HG03575 (cell line): ENCODE results near the gene ERC2.

Experiments
- ATAC-seq: cut with Tn5 transposase; IDR thresholded peaks from one replicate; pipeline ENCODE4 v1.9.1; 2021; ENCODE audit not compliant: unreplicated experiment, insufficient number of reproducible peaks, low FRiP score; ENCODE audit errors: extremely low read depth

ERC2 gene

DNA sequence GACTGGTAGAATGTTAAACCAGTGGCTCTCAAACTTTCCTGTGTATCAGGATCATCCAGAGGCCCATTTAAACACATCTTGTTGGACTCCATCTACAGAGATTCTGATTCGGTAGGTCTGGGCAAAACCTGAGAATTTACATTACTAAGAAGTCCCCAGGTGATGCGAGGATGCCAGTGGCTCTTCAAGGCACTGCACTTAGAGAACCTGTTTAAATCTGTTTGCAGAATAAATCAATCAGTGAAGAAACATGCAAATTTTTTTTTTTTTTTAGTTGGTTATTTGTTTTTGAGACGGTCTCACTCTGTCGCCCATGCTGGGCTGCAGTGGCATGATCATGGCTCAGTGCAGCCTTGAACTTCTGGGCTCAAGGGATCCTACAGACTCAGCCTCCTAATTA lies 863.4 kb downstream of the ERC2 start:
- ATAC-seq: no peak

DNA sequence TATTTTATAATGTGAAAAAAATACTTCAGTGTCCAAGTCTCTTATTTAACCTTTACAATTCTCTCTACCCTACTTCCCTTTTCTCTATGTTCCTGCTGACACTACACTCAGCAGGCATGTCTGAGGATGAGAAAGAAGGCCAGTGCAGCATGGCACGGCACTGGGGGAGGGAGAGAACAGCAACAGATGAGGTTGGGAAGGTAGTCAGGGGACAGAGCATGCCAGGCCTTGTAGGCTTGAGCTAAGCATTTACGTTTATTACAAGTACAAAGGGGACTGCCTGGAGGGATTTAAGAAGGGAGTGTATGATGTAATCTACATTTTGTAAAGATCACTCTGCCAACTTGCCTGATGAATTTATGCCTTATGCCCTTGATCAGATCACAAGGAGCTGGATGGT lies 863.9 kb downstream of the ERC2 start:
- no peak for ATAC-seq

DNA sequence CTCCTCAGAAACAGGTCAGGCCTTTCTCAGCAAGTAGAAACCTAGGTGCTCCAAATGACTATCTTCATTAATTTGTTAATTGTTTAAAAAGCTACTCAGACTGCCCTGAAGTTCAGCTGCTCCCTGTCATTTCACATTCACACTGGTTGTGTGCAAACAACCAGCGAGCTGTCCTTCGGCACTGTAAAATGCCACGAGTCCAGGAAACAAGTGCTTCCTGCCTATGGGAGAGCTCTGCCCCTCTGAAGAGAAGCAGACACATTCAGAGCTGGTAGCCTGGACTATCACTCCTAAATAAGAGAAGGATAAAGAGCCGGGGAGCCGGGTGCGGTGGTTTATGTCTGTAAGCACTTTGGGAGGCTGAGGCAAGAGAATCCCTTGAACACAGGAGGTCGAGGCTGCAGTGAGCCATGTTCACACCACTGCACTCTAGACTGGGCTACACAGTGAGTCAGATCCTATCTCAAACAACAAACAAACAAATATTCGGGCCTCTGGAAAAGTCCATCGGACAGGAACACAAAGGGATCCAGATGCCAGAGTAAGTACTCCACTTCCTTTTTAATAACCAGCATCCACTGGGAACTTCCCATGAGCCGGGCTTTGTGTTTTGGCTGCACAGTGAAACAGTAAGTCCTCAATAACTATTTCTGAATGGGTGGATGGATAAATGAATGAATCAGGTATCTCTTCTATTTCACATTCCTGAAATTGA lies 866.7 kb downstream of the ERC2 start:
- ATAC-seq: no peak

DNA sequence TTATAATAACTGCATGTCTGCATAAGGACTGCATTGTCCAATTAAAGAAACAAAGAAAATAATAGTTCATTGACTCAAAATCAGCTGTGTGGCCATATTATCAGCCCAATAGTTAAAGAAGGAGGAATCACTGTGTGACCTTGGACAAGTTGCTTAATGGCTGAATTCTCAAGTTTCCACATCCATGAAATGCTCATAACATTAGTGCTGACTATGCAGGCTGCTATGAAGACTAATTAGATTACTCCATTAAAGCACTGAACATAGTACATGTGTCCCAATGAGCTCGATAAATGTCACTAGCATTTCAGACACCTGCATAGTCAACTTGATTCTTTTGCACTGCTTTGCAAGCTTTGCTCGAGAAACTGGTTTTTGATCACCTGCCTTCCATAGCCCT lies 870.0 kb downstream of the ERC2 start:
- ATAC-seq: no peak

DNA sequence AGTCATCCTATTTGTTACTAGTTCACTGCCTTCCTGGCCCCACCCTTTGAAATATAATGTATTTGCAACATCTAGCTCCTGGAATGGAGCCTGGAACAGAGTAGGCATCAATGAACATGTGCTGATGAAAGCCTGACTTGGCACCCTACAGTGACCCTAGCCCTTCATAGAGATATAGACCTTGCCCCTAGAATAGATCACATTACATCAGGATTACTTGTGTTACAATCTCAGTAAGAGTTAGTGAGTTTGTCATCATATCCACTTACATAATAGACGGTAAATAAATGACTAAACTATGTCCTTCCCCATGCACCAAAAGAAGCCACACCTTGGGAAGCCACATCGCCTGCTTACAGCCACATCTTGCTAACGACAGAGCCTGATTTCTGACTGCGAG lies 870.6 kb downstream of the ERC2 start:
- no peak for ATAC-seq

DNA sequence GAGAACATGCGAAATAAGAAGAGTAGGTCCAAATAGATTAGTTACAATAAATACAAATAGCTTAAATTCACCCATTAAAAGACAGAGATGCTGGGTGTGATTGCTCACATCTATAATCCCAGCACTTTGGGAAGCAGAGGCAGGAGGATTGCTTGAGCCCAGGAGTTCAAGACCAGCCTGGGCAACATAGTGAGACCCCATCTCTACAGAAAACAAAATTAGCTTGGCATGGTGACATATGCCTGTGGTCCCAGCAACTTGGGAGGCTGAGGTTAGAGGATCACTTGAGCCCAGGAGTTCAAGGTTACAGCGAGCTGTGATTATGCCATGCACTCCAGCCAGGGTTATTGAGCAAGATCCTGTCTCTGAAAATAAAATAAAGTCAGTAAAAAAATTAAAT lies 872.1 kb downstream of the ERC2 start:
- ATAC-seq: no peak

DNA sequence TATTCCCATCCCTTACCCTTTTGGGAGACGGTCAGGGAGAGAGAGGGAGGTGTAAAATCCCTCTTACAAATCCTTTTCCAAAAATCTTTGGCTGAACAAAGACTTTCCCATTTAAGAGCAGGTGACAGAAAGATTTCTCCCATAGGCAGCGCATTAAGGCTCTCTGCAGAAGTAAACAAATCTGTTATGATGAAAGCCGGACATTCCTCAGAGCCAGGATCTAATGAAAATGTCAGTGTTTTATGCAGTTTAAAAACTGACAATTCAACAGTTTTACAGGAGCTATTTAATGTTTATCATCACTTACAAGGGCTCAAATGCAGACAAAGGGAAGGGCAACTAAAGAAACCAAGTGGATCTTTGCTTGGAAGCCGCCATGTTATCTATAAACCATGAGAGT lies 872.8 kb downstream of the ERC2 start:
- no peak for ATAC-seq

DNA sequence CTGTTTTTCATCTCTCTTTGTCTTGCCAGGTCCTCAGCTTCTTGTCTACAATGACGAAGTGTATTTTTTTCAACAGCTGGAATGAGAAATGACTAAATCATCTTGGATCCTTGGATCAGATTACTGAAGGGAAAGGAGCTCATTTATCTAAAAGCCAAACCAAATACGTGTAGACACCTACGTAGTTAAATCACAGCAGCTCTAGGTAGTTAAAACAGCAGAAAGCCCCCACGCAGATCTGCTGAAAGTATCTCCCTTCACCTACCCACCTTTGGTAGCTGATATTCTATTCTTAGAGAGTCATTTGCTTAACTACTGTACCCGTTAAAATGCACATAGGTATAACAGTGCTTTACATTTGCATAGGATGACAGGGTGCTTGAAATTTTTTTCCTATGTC lies 875.7 kb downstream of the ERC2 start:
- no peak for ATAC-seq

DNA sequence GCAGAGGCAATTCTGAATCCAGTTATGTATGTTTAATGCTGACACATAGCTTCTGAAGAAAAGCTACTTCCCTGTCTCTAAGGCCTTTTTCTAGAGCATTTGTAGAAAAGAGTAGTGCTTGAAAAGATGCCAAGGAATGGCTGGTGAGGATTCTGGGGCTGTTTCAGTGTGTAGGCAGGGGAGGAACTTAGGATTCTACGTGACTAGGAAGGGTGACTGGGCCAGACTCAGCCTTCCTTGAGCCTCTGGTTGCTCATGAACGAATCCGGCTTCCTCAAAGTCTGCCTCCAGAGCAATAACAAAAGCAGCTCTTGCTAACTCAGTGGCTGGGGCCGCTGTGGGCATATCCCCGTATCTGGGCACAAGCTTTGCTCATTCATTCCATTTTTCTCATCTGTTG lies 876.4 kb downstream of the ERC2 start:
- ATAC-seq: no peak

DNA sequence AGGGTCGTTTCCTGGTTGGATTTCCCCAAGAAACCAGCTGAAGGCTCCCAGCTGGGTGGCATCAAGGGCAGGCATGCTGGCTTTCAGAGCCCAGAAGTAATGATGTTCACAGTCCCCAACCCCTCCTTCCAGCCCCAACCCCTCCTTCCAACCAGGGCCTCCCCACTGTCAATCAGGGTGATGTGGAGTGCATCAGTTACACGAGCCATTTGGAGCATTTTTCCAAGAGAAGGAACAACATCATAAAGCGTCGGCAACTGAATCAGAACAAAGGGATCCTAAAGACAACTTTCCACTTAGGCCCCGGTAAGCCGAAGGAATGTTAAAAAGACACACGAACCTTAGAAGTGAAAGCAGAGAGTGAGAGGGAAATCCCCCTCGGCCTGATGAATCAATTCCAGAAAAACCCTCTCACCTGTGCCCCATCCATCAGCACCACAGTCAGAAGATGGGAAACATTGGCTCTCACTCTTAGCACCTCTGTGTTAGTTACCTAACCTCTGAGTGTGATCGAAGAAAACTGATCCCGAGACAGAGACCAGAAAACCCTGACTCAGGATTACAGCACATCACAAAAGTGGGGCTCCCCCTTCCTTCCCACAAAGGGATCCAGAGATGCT lies 880.0 kb downstream of the ERC2 start:
- no peak for ATAC-seq

DNA sequence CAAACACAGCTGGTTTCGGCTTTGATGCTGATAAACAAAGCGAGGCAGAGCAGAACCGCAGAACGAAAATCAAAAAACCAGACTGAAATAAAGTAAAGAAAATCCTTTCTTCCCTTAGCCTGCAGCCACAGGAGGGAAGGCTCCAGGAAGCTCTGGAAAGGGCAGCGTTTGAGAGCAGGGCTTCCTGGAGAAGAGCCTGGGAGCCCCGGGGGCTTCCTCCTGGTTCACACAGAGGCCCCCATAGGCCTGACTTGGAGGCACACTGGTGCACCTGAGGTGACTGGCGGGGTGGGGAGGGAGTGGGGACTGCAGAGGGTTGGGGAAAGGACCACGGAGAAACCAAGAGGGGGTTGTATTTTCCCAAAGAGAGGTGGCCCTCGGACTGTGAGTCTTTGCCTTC lies 882.4 kb downstream of the ERC2 start:
- no peak for ATAC-seq

DNA sequence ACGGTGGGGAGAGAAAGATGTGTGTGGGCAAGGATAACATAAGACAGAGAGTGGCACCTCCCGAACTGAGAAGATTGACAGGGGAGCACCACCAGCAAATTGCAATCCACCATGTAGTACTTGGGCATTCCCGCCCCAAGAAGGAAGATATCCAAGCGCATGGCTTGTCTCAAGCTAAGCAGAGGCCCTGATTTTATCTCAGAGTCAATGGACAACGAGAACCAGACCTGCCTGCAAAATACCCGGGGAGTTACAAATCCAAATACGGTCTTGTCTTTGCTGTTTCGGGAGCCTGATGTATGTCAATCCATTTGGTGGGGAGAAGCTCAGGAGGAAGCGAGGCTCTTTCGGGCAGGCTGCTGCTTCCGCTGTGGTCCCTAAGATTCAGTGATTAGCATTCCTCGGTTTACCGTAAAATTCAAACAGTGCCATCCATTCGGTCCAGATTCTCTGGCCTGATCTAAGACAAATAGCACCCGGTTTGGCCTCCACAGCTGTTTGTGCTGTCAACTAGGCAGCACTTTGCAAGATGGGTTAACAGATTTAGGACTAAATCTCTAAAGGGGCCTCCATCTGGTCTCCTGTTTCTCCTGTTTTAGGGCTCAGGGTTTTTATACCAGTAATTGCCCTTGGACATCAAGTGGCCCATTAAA lies 883.4 kb downstream of the ERC2 start:
- no peak for ATAC-seq

DNA sequence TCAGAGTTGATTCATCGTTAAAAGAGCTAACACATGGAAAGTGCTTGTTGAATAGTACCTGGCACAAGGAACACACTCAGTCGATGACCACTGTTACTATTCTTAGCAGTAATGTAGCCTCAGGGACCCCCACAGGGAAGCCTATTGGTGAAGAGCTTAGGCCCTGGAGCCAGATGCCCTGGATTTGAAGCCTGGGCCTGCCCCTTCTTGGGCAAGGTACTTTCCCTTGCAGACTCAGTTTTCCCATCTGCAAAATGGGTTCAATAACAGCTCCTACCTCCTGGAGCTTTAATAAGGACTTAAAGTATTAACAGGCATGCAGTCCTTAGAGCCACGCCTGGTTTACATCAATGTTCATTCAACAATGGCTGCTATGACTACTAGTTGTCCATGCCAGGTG lies 884.2 kb downstream of the ERC2 start:
- no peak for ATAC-seq

DNA sequence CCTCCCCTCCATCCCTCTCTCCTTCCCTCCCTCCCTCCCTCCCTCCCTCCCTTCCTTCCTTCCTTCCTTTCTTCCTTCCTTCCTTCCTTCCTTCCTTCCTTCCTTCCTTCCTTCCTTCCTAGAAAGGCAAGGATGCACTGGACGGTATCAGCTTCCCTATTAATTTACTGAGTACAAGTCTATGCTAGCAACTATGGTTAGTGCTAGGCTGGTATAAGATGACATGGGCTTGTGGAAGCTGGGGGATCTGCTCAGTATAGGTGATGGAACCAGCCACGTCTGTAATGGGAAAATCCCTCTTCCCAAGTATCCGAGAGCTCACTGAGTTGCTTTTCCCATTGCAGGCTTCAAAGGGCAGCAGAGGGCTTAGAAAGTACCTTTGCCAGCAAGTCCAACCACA lies 884.8 kb downstream of the ERC2 start:
- no peak for ATAC-seq

DNA sequence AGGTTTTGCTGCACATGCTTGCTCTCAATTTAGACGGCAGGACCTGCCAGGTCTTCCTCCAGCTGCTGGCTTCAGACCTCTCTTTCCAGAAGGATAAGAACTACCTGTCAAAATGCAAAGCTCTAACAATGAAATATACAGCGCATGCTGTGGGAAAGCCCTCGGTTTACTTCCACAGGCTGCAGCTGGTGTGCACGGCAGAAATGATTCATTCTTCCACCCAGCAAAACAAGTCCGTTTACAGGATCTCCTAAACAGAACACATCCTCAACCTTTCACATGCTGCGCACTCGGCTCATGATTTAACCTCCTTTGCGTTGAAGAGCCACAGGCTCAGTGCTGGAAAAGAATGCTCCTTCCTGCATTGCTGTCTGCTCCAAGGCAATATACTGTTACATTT lies 888.8 kb downstream of the ERC2 start:
- no peak for ATAC-seq

DNA sequence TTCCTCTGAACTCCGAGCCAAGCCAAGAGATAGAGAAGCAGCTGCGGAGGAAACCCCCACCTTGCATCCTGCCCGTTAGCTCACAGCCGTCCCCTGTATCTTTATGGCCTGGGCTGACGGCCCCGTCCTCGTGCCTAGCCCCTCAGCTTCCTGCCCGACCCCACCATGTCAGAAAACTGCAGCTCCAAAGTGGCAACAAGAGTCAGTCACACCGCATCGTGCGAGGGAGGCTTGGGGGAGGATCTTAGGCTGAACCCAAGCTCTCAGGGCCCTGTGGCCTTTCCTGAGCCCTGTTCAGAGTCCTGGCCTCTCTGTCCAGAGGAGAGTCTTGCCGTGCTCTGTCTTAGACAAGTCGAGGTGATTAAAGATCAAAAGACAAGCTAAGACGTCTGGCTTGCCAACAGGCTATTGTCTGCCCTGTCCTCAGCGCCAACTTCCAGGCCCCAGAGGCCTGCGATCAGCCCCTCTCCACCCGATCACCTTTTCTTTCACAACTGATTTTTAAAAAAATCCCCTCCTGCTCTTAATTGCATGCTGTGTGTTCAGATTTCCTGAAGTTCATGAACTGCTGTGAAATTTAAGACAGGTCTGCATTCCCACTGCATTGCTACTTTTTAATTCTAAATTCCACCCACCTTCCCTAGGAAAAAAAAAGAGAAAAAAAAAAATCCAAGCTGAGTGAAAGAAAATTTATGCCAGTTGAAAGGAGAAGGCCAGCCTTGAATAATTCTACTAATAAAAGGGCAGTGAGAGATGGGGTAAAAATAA lies 891.5 kb downstream of the ERC2 start:
- ATAC-seq: no peak

DNA sequence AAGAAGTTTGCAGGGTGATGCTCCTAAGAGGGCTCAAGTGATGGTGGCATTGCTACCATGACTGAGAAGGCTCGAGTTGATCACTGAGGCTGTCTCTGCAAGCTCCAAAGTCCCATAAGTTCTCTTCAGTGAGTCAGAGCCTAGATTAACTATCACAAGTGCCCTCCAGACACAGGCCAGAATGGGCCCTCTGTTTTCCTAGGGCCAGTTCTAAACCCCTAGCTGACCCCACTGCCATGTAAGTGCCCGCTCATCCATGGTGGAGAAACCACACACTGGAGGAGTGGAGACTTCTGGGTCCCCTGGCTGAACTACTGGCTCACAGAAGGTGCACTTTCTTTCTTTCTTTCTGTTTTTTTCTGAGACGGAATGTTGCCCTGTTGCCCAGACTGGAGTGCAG lies 893.6 kb downstream of the ERC2 start:
- no peak for ATAC-seq

DNA sequence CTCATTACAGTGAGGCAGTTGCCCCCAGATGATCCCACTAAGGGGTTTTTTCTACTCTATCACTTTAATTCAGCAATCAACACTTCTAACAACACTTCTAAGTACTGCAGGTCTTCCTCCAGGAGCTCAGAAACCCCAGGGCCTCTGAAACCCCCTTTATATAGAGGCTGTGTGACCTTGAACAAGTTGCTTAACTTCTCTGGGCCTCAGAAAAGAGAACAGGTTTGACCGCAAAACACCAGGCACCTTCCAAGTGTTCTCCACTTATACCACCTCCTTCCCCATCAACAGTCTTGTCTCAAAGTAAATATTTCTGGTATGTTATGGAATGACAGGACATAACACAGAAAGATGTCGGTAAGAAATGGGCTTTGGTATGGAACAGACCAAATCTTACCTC lies 895.5 kb downstream of the ERC2 start:
- no peak for ATAC-seq

DNA sequence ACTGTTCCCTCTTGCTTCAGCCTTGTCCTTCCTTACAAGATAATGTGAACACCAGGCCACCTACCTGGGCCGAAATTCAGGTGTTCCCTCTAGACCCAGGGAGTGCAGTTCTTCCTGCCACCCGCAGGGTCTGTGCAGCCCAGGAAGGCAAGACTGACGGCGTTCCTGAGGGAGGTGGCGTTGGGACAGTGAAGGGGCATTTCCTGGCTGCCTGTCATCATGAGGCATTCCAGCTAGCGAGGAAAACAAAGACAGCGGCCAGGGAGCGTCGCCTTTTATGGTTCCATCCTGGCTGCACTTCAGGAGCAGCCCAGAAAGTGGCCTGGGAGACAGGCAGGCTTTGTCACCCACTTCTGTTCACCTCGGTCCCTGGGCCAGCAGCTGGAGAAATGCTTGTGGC lies 896.4 kb downstream of the ERC2 start:
- no peak for ATAC-seq

DNA sequence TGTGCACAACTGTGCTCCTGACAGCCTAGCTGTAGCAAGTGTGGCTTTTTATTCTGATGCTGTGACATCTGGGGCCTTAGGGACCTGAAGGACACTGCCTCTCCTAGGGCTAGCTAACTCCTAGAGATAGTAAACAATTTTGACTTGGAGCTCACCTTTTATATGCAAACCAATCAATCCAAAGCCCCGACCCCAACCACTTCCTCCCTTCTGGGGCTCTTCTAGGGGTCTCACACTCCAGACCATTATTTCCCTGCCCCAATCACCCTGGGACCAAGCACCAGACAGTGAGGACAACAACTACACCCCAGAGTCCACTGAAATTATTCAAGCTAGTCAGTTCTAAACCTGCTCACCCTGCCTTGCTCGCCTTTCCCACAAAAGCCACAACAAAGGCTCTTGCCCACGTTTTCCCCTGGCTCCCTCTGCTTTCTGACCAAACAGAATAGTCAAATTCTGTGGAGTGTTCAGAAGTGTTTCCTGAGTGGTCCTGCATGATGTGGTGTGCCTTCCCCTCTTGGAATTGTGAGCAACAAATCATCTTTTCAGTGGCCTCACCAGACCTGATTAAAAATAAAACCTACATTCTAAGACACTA lies 897.0 kb downstream of the ERC2 start:
- ATAC-seq: no peak
